HG03575 (cell line): Measurements from ENCODE around the gene PAGR1.
"Not testable (repeated sequence)": the region's sequence is repeated elsewhere in the genome, so short reads cannot be mapped to it uniquely, and the experiment has no call there.

Source experiments
- ATAC-seq: cut with Tn5 transposase; IDR thresholded peaks from one replicate; pipeline ENCODE4 v1.9.1; 2021; ENCODE audit not compliant: unreplicated experiment, insufficient number of reproducible peaks, low FRiP score; ENCODE audit errors: extremely low read depth

PAGR1 gene

GRCh38 chr16:29790949-29791844, 24.8 kb upstream of the PAGR1 start:
- ATAC-seq: no peak

GRCh38 chr16:29791845-29792807, 23.8 kb upstream of the PAGR1 start:
- no peak for ATAC-seq

GRCh38 chr16:29793153-29793552, 22.8 kb upstream of the PAGR1 start:
- not testable (repeated sequence) for ATAC-seq

GRCh38 chr16:29794231-29794710, 21.7 kb upstream of the PAGR1 start:
- no peak for ATAC-seq

GRCh38 chr16:29802416-29802935, 13.5 kb upstream of the PAGR1 start:
- ATAC-seq: no peak

GRCh38 chr16:29804020-29804419, 11.9 kb upstream of the PAGR1 start:
- ATAC-seq: no peak

GRCh38 chr16:29804455-29805231, 11.3 kb upstream of the PAGR1 start:
- ATAC-seq: no peak

GRCh38 chr16:29805232-29806098, 10.5 kb upstream of the PAGR1 start:
- ATAC-seq: no peak

GRCh38 chr16:29806099-29806579, 9.8 kb upstream of the PAGR1 start, which contains the start of gene MAZ:
TSS of gene MAZ (plus strand) at chr16:29806529. CDS start at chr16:29806702, 173 bp downstream.
- ATAC-seq: no peak

GRCh38 chr16:29806641-29807425, 9.1 kb upstream of the PAGR1 start:
- no peak for ATAC-seq

GRCh38 chr16:29807426-29808218, 8.3 kb upstream of the PAGR1 start:
- no peak for ATAC-seq

- no peak for ATAC-seq
Observed at GRCh38 chr16:29808219-29808900, 7.6 kb upstream of the PAGR1 start.

GRCh38 chr16:29809031-29809747, 6.8 kb upstream of the PAGR1 start:
- ATAC-seq: no peak

- no peak for ATAC-seq
Observed at GRCh38 chr16:29809850-29810698, 5.9 kb upstream of the PAGR1 start.
